GM18907 (cell line): ENCODE results near the gene KIFC3.
"Not testable (repeated sequence)": the region's sequence is repeated elsewhere in the genome, so short reads cannot be mapped to it uniquely, and the experiment has no call there.

ENCODE experiments used
- ATAC-seq: cut with Tn5 transposase; IDR thresholded peaks from one replicate; pipeline ENCODE4 v1.9.1; 2021; ENCODE audit warnings: mild to moderate bottlenecking, moderate library complexity; ENCODE audit not compliant: unreplicated experiment

The KIFC3 gene

GRCh38 chr16:57791195-57791892 lies 10.9 kb downstream of the KIFC3 start:
- no peak for ATAC-seq

- no peak for ATAC-seq
Measured at GRCh38 chr16:57788951-57789350, 13.3 kb downstream of the KIFC3 start.

GRCh38 chr16:57788252-57788841 lies 13.9 kb downstream of the KIFC3 start:
- ATAC-seq = no peak

- ATAC-seq = no peak
Measured at GRCh38 chr16:57787519-57787905, 14.8 kb downstream of the KIFC3 start.

GRCh38 chr16:57786632-57787518 lies 15.4 kb downstream of the KIFC3 start:
- no peak for ATAC-seq

GRCh38 chr16:57785924-57786323 lies 16.4 kb downstream of the KIFC3 start:
- no peak for ATAC-seq

GRCh38 chr16:57785385-57785784 lies 16.9 kb downstream of the KIFC3 start:
- no peak for ATAC-seq

- ATAC-seq = no peak
Measured at GRCh38 chr16:57784334-57784733, 18.0 kb downstream of the KIFC3 start.

- no peak for ATAC-seq
Measured at GRCh38 chr16:57783883-57784282, 18.4 kb downstream of the KIFC3 start.

GRCh38 chr16:57783116-57783515 lies 19.2 kb downstream of the KIFC3 start:
- ATAC-seq = no peak

- ATAC-seq = not testable (repeated sequence)
Measured at GRCh38 chr16:57782607-57783055, 19.7 kb downstream of the KIFC3 start.

- ATAC-seq = no peak
Measured at GRCh38 chr16:57781741-57782606, 20.3 kb downstream of the KIFC3 start.

- ATAC-seq = no peak
Measured at GRCh38 chr16:57781349-57781740, 20.9 kb downstream of the KIFC3 start.

GRCh38 chr16:57779836-57780235 lies 22.5 kb downstream of the KIFC3 start:
- not testable (repeated sequence) for ATAC-seq

GRCh38 chr16:57778658-57779057 lies 23.6 kb downstream of the KIFC3 start:
- no peak for ATAC-seq

- ATAC-seq = no peak
Measured at GRCh38 chr16:57775661-57776469, 26.4 kb downstream of the KIFC3 start.

- ATAC-seq = no peak
Measured at GRCh38 chr16:57774705-57775285, 27.5 kb downstream of the KIFC3 start.

GRCh38 chr16:57773655-57774295 lies 28.5 kb downstream of the KIFC3 start:
- ATAC-seq = no peak

- no peak for ATAC-seq
Measured at GRCh38 chr16:57773019-57773418, 29.3 kb downstream of the KIFC3 start.
